ENCODE data around the gene TBCD.

TBCD gene

GRCh38 chr17:82790391-82790790 is 38.5 kb downstream of the TBCD start (continued):
- no peak for TF ChIP-seq ZNF830 (tag by site-specific recombination; IDR thresholded peaks at IDR 0.05; ENCODE audit: low read depth)
- no peak for TF ChIP-seq ZNF155 (tag by site-specific recombination; IDR thresholded peaks at IDR 0.05)
- no peak for TF ChIP-seq CTCF (tag by site-specific recombination; IDR thresholded peaks at IDR 0.05)
- no peak for TF ChIP-seq PRDM6 (tag by site-specific recombination; IDR thresholded peaks at IDR 0.05)
- TF ChIP-seq ZNF416 (tag by site-specific recombination; IDR thresholded peaks at IDR 0.05) = no peak
- no peak for TF ChIP-seq ZNF624 (tag by site-specific recombination; IDR thresholded peaks at IDR 0.05)
- no peak for TF ChIP-seq GLI2 (tag by site-specific recombination; IDR thresholded peaks at IDR 0.05; ENCODE audit: borderline replicate concordance, low read depth)
- no peak for TF ChIP-seq ZNF214 (tag by site-specific recombination; IDR thresholded peaks at IDR 0.05; ENCODE audit: borderline replicate concordance)
- TF ChIP-seq ZNF530 (tag by site-specific recombination; IDR thresholded peaks at IDR 0.05; ENCODE audit: low read depth) = no peak
- no peak for TF ChIP-seq ZNF341 (tag by site-specific recombination; IDR thresholded peaks at IDR 0.05; ENCODE audit: low read depth)
- TF ChIP-seq ZNF549 (tag by site-specific recombination; IDR thresholded peaks at IDR 0.05) = no peak
- TF ChIP-seq ZNF658 (tag by site-specific recombination; IDR thresholded peaks at IDR 0.05) = no peak

- POLR2A ChIA-PET = no interaction called here
- TF ChIP-seq ZNF449 (tag by site-specific recombination; IDR thresholded peaks at IDR 0.05) (no peak), YY1 (tag by site-specific recombination; IDR thresholded peaks at IDR 0.05) (no peak), ZSCAN18 (tag by site-specific recombination; IDR thresholded peaks at IDR 0.05) (no peak), ZNF639 (tag by site-specific recombination; IDR thresholded peaks at IDR 0.05) (0 out of 2 replicates have a peak, but pooled peaks have one; percentile 27), ZNF341 (tag by site-specific recombination; IDR thresholded peaks at IDR 0.05; ENCODE audit: low read depth) (peak; percentile 33; the same call in 1 of the 2 replicates), EGR2 (tag by site-specific recombination; IDR thresholded peaks at IDR 0.05; ENCODE audit: low read depth) (peak; percentile 68), ZNF184 (tag by site-specific recombination; IDR thresholded peaks at IDR 0.05) (0 out of 2 replicates have a peak, but pooled peaks have one; percentile 19), ZBTB11 (tag by site-specific recombination; conservative IDR thresholded peaks at IDR 0.05; ENCODE audit: low read depth) (no peak), PRDM10 (tag by site-specific recombination; IDR thresholded peaks at IDR 0.05) (peak; percentile 42; the same call in 1 of the 2 replicates), ZNF629 (tag by site-specific recombination; IDR thresholded peaks at IDR 0.05) (peak; percentile 95), ZNF624 (tag by site-specific recombination; IDR thresholded peaks at IDR 0.05) (no peak)
These were observed 39.7 kb downstream of the TBCD start for GRCh38 chr17:82791532-82791931.

More at GRCh38 chr17:82791532-82791931, 39.7 kb downstream of the TBCD start:
- CTCF ChIA-PET = interaction anchor here (0.6 to 1.6 kb wide), 4 partner anchors 10 to 241 kb away, joined by 3 to 8 read pairs (median 4); no protein-coding TSS in a partner anchor
- Histone ChIP-seq H3K9me3 (ENCODE audit: control insufficient read depth, insufficient read depth, low read depth, low read length) (no peaks in the 10 kb centered on the region), H3K4me1 (ENCODE audit: control insufficient read depth, insufficient read depth, low read length) (no peaks in the 10 kb centered on the region), H3K4me3 (ENCODE audit: low read depth, low read length) (no peak overlapping the region), H3K36me3 (ENCODE audit: control insufficient read depth in 2 of 2, insufficient read depth in 1 of 2, low read length in 2 of 2) (peaks cover 0 to 14% of the 10 kb centered on the region in 2 experiments; a peak in 2 of 3 replicates), H3K27ac (ENCODE audit: extremely low read depth, low read depth, low read length) (no peak overlapping the region)

Measured in HEK293 (cell line).